HG03060 (cell line): ENCODE results near the gene OSBP2.
"Not testable (repeated sequence)": the region's sequence is repeated elsewhere in the genome, so short reads cannot be mapped to it uniquely, and the experiment has no call there.

Experiments
- ATAC-seq: cut with Tn5 transposase; IDR thresholded peaks from one replicate; pipeline ENCODE4 v1.9.1; 2021; ENCODE audit warnings: low read depth, moderate number of reproducible peaks; ENCODE audit not compliant: unreplicated experiment

The OSBP2 gene

DNA sequence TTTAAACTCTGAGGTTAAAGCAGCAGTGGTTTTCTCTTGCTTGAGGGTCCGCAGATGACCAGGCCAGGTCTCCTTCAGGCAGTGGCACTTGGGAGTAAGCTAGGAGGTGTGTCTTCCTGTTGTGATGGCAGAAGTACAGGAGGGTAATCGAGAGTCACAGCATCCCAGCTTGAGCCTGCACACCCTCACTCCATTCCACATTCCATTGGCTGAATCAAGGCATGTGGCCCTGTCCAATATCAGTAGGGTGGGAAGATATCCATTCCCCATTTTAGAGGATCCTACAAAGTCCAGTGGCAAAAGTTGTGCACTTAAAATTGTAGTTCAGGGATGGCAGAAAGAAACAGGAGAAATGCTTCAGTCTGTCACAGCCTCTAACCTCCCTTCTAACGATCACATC lies 23.3 kb downstream of the OSBP2 start:
- ATAC-seq = no peak

DNA sequence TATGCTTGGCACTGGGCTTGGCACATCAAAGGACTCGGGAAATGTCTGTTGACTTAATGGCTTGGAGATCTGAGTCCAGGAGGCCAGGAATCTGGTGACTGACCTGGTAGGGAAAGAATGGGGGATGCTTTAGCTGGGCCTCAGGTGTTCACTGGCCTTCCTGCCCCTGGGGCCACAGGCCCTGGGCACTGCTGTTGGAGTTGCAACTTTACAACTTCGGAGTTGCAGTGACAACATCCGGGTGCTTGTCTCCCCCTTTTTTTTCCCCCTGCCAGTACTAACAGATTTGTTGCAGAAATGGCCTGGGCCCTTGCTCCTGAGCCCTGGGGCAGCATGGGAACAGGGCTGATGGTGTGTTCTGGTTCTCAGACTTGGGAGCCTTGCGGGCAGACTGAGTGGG lies 23.8 kb downstream of the OSBP2 start:
- ATAC-seq = no peak

DNA sequence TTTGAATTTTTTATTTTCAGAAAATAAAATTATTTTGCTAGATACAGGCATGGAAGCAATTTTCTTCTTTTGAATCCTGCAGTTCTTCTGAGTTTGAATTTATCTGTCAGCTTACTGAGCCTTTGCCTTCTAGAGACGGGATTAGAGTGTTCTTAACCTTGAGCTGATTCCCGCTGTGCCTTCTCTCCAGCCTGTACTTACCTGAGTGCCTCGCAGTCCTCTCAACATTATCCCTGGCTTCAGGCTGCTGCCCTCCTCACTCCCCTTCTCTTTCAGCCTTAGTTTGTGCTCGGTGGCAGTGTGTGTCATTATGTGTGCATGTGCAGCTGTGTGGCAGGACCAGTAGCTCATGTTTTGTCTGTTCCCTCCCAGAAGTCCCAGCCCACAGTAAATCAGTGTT lies 24.3 kb downstream of the OSBP2 start:
- no peak for ATAC-seq

DNA sequence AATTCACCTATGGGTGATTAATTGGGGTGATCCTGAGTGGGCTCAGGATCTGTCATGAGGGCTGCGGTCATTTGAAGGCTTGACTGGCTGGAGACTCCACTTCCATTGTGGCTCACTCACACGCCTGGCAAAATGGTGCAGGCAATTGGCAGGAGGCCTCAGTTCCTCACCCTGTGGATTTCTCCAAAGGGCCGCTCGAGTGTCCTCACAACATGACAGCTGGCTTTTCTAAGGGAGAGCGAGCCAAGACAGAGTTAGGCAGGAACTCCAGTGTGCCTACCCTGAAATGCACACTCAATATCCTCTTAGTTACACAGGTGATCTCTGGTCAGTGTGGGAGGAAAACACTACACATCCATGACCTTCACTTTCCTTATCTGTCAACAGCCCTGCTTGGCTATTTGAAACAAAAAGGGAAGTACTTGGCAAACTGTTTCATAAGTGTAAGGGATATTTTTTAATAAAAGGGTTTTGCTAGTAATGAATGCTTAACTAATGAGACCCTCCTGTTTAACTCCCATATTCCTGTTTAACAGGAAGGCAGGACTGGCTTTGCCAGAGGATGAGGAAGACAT lies 25.7 kb downstream of the OSBP2 start:
- ATAC-seq = no peak

DNA sequence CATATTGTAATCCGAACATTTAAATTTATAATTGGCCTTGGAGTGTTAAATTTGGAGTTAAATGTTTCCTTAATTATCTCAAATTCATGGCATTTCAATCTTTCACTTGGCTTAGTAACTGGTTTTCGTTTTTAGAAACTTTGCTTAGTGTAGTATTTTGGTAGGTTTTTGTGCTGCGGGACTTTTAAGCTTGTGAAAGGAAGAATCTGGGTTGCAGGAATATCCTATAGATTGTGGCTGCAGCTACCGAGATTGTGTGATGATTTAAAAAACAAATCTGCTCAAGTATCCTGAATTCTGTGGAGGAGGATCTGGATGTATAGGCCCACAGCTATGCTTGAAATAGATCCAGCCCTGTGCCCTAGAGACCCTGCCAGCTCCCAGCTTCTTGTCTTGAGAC lies 27.1 kb downstream of the OSBP2 start:
- ATAC-seq = no peak

DNA sequence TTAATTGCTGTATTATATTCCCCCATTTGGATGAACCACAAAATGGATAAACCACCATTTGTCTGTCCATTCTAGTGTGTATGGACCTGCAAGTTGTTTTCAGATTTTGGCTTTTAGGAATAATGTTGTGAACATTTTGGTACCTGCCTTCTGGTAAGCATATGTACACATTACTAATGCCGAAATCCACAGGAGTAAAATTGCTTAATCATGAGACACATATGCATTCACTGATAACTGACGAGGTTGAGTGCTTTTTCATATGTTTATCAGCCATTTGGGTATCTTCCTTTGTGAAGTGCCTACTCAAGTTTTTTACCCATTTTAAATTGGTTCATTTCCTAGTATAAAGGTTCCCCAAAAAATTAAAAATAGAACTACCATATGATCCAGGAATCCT lies 34.2 kb downstream of the OSBP2 start:
- ATAC-seq = no peak

DNA sequence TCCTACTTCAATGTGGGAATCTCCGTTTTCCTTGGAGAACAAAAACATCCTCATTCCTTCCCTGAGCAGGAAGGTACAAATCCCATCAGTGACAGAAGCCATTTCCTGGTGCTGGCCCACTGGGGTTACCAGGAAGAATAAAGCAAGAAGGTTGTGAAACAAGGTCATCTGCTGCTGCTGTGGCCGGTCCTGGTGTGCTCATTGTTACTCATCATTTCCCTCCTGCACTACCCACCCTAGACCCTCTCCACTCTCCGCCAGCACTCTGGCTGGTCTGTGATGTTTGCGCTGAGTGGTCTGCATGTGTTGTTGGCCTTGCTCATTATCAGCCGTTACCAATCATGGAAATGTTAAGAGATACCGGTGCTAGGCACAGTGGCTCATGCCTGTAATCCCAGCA lies 37.0 kb downstream of the OSBP2 start:
- ATAC-seq = no peak

DNA sequence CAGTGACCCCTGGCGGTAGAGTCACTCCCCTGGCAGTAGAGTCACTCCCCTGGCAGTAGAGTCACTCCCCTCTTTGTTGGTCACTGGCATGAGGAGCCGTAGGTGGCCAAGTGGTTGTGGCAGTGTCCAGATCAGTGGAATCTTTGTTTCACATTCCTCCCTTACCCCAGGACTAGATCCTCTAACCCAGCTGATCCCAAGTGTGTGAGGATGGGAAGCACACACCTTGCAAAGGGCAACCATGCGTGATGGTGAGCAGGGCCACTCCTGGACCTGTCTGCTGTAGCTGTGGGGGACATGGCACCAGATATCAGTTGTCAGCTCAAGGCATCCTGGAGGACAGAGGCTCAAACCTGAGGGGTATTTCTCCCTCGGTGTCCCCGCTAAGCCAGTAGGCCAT lies 37.8 kb downstream of the OSBP2 start:
- no peak for ATAC-seq

DNA sequence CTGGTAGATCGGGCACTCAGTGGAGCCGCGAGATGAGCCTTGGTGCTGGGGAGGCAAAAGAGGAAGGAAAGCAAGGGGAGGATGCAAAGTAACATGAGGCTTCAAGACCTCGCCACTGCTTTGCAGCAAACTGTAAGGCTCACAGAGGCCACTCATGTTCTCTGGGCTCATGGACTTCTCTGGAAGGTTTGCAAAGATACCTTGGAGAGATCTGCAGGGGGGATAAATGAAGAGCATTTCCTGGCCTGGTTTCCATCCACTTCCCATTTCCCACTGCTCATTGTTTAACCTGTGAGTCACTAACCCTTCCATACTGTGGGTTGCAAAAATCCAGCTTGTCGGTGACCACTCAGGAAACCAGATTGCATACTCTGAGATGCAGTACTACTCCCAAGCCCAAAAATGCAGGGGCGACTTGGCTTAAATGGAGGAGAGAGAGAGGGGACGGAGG lies 38.5 kb downstream of the OSBP2 start:
- ATAC-seq = no peak

DNA sequence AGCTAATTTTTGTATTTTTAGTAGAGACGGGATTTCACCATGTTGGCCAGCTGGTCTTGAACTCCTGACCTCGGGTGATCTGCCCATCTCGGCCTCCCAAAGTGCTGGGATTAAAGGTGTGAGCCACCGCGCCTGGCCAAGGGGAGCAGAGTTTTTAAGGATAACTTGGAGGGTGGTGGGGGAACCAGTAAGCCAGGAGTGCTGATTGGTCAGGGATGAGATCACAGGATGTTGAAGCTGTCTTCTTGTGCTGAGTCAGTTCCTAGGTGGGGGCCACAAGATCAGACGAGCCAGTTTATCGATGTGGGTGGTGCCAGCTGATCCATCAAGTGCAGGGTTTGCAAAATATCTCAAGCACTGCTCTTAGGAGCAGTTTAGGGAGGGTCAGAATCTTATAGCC lies 45.3 kb downstream of the OSBP2 start:
- not testable (repeated sequence) for ATAC-seq

DNA sequence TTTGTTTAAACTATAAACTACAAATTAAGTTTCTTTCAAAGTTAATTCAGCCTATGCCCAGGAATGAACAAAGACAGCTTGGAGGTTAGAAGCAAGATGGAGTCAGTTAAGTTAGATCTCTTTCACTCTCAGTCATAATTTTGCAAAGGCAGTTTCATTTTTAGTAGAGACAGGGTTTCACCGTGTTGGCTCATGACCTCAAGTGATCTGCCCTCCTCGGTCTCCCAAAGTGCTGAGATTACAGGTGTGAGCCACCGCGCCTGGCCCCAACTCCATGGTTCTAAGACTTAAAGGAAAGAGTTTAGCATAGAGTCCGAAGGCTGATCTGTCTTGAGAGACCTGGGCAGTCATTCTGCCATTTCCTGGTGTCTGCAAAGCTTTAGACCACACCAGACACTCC lies 45.8 kb downstream of the OSBP2 start:
- not testable (repeated sequence) for ATAC-seq

DNA sequence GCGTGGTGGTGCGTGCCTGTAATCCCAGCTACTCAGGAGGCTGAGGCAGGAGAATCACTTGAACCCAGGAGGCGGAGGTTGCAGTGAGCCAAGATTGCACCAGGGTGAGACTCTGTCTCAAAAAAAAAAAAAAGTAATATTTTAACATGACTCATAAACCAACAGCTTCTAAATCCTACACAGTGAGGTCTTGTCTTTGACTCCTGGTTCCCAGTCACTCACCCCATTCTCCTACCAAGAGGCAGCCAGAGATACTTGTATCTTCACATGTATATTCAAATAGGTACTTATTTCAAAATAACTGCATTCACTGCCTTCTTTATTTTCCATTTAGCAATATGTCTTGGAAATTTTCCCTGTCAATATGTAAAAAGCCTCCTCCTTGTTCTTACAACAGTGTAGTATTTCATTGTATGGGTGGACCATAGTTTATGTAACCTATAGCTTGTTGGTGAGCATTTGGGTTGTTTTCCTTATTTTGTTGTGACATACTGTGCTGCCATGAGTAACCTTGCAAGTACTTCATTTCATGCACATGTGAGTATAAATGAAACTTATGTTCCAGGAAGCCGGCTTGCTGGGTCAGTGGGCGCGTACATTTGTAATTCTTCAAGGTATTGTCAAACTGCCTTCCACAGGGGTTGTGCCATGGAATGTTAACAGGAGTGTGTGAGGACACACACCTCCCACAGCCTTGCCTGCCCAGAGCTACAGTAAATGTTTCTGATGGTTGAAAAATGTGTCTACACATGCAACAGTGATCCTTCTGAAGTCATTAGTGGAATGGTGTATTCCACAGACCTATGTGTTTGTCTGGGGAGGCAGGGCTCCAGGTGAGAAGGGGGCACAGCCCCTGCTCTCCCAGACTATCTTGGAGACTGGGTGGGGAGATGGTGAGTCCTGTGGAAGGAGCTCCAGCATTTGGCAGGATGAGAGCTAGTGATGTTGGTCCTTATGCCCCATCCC lies 47.9 kb downstream of the OSBP2 start:
- no peak for ATAC-seq

DNA sequence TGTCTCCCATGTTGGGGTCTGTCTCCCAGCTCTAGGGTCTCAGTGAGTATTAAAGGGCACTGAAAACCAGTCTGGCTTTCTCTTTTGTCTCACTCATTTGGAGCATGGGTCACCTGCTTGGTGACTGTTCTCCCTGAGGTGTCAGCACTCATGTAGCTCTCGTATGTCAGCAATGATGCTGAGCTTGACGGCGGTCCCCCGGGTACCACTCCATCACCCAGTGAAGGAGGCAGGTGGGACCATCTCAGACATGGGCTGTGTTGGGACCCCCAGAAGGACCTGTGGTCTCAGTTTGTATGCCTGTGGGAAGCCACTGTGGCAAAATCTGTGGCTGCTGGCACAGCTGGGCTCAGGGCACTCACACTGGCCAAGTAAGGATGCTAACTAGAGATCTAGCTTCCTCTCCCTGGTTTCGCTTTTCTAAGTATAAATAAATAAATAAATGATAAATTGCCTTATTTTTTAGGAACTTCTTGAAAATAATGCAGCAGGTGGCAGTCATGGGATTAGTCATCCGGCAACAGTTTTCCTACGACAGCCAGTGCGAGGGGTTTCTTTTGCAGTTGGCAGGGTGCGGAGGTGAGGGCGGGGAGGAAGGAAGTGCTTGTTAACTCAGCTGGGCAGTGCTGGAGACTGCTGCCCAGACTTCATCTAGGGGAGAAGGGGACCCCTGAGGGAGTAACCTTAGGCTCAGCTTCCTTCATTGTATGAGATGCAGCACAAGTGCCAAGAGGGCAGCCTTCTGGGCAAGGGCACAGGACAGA lies 48.8 kb downstream of the OSBP2 start:
- ATAC-seq = no peak

DNA sequence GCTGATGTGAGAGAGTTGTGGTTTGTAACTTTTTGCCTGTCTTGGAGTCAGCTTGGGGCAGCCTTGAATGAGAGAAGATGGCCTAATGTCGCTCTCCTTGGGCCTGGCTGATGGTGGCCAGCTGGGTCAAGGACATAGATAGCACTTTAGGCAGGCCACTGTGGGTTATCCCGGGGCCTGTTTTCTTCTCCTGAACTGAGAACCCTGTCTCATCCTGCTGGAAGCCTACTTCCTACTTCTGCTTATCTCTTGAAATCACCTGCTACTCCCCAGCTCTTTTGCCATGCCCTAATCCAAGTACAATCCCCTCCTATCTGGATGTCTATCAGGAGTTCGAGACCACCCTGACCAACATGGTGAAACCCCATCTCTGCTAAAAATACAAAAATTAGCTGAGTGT lies 49.5 kb downstream of the OSBP2 start:
- no peak for ATAC-seq

DNA sequence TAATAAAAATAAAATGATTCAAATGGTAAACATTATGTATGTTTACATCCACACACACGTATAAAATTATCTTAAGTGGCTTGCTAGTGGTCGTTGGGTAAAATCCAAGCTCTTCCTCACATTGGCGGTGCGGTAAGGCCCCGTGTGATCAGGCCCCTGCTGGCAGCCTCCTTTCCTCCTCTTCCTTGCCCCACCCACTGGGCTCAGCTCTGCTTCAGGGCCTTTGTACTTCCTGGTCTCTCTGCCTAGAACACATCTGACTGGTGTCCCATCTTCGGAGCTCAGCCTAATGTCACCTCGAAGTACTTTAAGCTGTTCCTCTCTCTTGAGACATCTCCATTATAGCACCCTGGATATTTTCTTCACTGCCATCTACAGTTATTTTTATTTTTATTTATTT lies 52.8 kb downstream of the OSBP2 start:
- ATAC-seq = no peak

DNA sequence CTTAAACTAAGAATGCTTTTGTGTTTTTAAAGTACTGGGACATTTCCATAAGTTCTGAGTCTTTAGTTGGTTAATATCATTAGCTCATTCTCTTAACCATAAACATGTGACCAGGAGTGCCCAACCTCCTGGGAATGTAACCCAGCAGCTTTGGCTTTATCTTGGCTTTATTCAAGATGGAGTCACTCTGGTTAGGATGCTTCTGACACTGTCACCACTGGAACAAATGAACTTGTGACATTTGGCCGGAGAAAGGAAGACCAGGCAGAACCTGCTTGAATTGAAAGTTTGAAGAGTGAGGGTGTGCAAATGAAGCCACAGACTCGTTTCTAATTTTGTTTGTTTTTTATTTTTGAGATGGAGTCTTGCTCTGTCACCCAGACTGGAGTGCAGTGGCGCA lies 54.6 kb downstream of the OSBP2 start:
- ATAC-seq = no peak

DNA sequence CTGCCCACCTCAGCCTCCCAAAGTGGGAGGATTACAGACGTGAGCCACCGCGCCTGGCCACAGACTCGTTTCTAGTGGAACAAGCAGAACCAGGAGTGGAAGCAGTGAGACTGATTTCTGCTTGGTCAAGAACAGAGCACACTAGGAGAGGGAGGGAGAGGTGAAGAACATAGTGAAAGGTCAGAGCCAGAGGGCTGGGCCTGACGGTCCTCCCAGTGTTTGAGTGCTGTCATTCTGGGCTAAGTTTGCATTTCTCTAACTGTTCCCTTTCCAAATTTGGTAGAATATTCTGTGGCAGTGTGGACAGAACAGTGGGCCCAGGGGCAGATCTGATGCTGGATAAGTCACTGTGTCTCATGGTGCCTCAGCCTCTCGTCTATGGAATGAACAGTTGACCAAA lies 55.2 kb downstream of the OSBP2 start:
- ATAC-seq = no peak

DNA sequence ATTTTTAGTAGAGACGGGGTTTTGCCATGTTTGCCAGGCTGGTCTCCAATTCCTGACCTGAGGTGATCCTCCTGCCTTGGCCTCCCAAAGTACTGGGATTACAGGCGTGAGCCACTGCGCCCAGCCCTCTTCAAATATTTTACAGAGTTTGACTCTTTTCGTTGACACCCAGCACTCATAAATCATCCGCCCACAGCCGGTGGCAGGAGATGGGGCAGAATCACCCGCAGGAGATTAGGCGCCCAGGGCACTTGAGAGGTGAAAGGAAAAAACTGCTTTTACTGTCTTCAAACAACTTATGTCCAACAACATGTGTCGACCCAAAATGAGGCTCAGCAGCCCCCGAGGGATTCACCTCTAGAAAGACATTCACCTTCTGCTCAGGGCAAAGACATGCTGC lies 56.9 kb downstream of the OSBP2 start:
- ATAC-seq = no peak

DNA sequence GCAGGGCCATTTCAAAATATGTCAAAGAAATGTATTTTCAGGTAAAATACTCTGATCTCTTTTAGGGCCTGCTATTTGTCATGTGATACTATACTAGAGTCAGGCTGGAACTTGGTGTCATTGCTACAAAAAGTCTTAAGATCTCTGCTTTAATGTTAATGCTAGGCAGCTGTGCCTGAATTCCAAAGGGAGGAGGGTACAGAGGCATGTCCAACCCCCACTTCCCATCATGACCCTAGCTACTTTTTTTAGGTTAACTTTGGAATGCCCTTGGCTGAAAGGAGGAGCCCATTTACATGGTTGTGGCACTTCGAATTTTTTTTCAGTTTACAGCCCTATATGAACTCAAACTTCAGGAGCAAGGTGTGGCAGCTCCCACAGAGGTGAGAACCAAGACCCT lies 58.1 kb downstream of the OSBP2 start:
- no peak for ATAC-seq

DNA sequence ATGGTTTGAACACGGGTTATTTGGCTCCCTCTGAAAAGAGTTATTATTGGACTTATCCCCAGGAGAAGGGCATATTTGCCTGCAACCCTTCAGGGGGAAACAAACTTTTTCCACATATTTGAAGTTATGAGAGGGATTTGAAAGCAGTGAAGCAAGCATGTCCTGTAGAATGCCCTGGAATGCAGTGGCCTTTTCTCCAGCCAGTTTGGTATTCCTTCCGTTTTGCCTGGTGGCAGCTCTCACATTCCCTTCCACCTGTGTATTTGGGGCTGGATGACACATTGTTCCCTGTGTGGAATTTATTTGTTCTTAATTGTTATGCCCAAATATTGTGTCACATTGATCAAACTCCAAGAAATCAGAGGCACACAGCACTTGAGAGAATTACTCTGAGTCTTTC lies 59.0 kb downstream of the OSBP2 start:
- no peak for ATAC-seq

DNA sequence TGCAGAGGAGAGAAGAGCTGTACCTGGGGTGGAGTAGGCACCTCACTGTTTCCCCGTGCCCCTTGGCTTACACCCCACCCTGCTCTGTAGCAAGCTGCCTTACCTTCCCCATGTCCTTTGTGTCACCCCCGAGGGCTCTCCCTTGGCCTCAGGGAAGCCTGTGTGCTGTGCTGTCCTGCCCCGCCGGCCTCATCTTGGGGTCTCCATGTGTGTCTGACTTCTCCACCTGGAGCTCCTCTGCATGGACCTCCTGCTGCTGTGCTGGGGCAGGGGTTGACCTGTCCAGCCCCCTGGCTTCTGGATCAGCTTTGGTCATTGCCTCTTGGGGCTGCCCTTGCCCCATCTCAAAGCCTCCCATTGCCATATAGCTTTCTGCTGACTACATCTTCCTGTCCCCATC lies 59.8 kb downstream of the OSBP2 start:
- no peak for ATAC-seq
